Activated CD4-positive, alpha-beta T cell treated with anti-CD3 and anti-CD28 coated beads, Interleukin-2, amount 50 U/mL, for 48 hours (primary cell): ENCODE data around the gene TMEM178B.

Source experiments
- DNase-seq, 2 experiments: peaks; one replicate each; pipeline ENCODE4 v3.0.0-alpha.2; 2020

Gene TMEM178B

DNA sequence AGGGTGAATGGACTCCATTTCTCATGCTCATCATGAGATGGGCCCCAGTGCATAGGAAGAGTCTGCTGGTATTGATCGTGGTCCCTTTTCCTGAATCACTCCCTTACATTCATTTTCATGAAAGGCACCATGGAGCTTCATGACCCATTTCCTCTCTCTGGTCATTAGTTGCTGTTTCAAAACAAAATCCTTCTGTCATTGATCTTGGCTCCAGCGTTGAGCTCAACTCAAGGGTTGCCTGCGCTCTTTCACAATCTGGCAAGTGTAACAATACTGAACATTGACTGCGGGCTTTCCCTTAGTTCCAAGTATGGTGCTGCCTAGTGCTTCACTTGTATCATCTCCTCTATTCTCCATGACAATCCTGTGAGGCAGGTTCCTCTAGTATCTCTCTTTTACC is 197.6 kb downstream of the TMEM178B start:
- no peak for DNase-seq

DNA sequence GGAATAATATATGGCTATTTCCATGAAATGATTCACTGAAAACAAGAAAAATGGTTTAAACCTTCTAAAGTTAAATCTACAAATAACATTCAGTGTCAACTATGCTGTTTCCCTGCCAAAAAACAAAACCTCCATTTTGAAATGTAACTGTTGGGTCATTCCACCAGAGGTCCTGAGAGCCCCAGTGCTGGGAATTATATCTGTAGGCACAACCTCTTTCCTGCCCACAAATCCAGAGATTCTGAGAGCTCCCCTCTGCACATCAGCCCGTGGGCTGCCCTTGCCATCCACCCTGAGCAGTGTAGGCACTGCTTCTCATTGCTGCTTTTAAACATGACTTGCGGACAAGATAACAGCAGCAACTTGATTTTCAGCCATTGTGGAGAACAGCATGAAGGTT is 198.6 kb downstream of the TMEM178B start:
- no peak for DNase-seq

DNA sequence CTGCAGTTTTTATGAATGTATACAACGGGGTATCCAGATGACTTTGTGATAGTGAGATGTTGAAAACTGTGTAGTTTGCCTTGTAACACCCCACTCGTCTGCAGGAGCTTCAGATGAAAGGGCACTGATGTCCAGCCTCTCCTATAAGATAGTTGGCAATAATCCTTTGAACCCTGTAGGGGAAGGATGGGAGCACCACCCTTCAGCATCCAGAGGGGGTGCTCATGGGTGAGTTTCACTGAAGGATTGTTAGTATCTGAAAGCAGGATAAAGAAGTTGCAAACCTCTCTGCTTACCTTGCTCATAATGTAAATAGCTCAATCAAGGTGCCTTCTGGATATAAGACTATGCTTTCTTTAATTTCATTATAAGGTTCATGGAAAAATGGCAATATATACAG is 201.5 kb downstream of the TMEM178B start:
- DNase-seq, result no peak

DNA sequence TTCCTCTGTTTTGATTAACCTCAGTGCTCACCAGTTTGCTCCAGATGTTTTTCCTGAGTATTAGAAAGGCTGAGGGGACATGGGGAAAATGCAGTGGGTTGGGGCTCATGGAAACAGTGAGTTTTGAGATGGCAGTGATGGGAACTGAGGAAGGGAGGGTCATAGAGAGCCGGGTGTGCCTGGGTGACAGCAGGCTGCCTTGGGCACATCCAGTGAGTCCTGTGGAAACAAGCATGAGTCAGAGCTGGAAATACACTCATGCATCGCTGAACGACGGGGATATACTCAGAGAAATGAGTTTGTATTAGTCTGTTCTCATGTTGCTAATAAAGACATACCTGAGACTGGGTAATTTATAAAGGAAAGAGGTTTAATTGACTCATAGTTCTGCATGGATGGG is 202.2 kb downstream of the TMEM178B start:
- DNase-seq, result no peak

DNA sequence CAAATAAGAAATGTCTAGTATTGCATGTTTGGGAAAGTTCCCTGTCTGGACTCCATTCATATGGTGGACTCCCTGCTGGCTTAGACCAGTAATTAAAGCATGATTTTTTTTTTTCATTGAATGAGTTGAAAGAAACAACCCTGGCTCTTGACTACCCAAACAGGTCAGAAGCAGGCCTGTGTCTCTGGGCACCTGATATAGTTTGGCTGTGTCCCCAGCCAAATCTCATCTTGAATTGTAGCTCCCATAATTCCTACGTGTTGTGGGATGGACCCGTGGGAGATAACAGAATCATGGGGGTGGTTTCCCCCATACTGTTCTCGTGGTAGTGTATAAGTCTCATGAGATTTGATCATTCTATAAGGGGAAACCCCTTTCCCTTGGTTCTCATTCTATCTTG is 206.2 kb downstream of the TMEM178B start:
- DNase-seq, result no peak

DNA sequence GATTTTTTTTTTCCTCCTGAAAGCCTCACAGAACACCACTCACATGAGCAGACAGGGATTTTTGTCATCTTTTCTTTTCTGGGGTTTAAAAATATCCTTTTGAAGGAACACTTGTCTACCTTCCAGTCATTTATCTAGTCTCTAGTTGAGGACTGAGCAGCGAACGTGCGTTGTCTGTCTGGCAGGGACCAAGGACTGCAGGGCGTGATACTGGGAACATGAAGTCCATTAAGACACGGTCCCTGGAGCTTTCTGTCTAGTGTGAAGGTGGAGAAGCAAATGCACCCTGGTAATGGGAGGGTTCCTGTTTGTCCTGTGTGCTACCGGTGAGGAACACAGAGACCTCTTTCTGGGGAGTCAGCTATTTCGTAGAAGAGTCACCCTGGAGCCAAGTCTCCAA is 207.4 kb downstream of the TMEM178B start:
- no peak for DNase-seq

DNA sequence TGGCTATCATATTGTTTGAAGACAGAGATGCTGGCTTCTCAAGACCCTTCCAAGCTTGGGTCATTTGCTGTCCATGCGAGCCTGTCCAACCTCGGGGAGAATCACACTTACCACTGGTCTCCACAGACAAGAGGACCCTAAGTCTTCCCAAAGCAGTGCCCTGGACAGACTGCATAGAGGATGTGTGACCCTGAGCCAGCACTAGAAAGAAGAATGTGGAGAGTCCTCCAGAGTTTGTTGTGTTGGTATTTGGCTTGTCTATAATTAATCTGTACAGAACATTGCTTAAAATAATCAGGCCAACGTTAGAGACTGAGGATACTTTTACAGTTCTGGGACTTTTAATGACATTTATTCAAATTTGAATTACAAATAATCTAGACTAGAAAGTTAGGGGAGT is 212.7 kb downstream of the TMEM178B start:
- DNase-seq, result no peak

DNA sequence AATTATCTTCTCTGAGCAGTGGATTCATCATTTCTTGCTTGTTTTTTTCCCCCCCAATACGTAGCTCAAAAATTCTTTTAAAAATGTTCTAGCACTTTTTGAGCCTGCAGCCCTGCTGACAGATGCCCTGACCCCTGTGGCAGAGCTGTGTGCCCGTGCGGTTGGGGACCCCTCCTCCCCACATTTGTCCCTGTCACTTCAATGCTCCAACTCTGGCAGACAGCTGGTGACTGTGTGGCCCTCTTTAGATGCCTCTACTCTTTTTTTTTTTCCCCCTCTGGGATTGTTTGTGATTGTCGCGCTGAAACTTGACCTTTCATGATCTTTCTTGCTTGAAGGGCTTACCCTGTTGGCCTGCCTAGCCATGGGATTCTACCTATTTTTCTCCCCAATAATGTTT is 214.1 kb downstream of the TMEM178B start:
- no peak for DNase-seq

DNA sequence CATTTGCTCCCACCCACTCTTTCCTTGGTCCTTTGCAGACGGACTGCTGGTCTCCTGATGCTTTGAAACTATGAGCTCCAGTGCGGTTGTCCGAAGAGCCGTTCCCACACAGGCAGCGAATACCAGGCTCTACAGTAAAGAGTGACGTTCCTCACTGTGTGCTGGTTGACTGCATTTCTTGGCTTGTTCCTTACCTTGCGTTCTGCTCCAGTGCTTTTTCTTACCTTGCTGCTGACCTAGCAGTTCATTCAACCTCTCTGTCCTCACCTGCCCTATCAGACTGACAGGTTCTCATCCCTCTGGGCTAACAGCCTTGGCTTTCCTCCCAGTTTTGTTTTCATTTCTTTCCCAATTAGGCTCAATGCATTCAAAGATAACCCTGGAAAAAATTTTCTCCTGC is 214.8 kb downstream of the TMEM178B start:
- no peak for DNase-seq

DNA sequence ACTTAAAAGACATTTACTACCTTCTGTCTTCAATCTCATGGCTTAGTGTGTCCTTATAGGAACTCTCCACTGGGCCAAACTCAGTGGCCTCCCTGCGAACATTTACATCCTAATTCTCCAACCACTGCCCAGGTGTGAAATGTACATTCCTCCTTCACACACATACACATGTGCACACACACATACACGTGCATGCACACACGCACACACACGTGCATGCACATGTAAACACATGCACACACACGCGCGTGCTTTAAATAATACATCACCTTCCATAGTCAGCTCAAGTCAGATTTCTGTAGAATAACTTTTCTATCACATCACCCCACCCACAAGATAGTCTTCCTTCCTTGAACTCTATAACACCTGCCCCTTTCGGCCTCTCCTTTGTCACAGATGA is 216.5 kb downstream of the TMEM178B start:
- DNase-seq, result no peak

DNA sequence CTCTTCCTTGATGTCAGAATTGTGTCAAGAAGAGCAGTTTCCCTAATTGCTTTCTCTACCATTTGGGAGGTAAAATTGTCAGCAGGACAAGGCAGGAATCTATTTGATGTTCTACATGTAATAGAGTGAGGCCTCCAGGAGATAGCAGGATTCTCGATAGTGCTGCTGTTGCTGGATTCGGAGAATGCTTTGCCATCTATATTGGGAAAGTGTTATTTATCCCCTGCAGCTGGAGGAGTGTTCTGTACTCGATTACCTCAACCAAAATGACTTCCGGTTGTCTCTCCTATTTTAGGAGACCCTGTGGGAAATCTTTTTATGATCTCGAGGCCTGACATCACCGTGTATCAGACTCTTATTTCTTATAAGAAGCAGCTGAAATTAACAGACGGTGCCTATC is 217.1 kb downstream of the TMEM178B start:
- DNase-seq, result no peak

DNA sequence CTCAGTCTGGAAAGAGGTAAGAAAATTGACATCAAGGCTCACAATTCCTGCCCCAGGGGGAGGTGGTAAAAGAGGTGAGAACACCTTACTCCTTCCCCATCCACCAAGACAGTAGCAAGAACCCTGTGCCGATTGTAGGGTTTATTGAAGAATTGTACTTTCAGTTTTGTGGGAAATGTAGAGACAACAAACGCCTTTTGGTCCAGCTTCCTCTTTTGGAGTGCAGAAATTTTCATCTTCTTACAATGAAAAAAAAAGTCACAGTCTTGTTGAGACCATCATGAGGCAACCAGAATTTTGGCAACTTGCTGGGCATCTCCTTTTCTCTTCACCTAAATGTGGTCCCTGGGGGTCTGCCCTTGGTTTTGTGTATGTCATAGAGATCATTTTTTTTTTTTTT is 217.7 kb downstream of the TMEM178B start:
- DNase-seq, result no peak

DNA sequence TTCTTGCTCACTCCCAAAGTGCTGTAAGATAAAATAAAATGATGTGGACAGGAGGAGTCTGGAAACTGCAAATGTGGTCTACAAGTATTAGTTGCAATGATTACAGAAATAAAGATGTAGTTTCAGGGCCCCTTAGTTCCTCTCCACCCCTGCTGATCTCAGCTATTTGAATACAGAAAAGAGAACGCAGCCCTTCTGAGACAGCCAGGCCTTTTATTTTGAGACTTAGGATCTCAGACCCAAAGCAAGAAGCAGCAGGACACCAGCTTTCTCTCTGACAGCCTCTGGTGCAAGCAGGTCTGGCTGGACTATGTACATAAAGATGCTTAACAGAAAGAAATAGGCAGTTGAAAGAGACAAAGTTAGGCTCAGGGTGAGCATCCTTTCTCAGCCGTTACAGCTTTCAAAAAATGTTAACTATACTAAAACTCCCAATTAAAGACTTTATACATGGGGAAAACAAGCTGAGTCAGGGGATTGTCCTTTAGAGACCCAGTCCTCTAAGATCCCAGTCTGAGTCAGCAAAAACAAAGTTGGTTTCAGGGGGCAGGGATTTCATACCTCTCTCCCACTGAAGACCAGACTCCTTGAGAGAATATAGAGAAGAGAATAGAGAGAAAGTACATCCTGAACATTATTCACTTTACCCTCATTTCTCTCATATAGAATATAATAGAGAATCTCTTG is 220.4 kb downstream of the TMEM178B start:
- no peak for DNase-seq

DNA sequence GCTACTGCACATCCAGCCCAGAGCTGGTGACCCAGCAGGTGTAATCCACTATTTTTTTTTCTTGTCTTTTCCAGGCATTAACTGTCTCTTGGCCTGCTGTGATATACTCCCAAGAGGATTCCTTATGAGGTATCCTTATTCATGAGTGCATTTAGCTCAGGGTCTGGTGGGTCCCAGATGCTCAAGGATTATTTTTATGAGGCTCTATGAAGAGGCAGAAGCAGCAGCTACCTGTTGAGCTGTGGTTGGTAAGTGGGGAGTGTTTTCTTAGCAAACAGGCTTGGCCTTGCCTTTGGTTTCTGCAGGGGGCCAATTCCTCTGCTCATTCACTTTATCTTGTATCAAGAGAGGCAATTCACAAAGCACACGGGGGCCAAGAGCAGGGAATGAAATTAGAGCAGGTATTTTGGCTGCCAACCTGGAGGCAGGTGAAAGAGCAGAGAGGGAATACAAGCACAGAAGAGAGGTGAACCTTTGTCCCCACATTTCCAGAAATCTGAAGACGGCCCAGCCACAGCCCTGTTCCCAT is 221.6 kb downstream of the TMEM178B start:
- no peak for DNase-seq

DNA sequence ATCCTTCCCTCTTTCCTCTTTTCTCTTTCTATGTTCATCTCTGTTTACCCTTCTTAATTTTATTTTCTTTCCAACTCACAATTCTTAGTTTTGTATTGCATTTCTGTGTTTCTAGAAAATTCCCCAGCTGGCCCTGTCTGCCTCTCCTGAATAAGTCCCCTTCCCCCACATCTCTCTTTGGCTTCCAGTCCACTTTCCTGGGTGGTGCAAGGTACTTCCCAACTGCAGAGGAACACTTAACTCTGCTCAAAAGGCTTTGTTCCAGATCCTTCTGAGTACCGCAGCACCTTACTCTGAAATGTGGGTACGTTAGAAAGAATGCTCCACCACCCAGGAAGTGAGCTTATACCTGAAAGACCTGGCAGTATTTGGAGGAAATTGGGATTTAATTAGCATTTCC is 227.0 kb downstream of the TMEM178B start:
- DNase-seq, result no peak

DNA sequence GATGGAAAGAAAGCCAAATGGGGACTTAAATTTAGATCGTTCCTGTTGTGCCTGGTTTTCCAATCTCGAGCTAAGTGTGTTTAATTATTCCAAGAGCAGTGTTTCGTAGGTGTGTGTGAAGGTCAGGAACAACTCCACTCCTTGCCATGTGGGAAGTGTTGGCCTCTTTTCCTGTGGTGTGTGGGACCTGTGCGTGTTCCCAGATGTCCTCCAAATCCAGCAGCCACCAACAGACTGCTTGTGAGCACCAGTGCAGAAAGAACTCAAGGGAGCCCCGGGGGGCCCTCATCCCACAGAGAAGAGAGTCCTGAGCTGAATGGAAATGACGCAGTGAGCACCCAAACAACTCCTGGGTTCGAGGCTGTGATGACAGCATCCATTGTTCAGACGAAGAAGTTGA is 227.7 kb downstream of the TMEM178B start:
- no peak for DNase-seq

DNA sequence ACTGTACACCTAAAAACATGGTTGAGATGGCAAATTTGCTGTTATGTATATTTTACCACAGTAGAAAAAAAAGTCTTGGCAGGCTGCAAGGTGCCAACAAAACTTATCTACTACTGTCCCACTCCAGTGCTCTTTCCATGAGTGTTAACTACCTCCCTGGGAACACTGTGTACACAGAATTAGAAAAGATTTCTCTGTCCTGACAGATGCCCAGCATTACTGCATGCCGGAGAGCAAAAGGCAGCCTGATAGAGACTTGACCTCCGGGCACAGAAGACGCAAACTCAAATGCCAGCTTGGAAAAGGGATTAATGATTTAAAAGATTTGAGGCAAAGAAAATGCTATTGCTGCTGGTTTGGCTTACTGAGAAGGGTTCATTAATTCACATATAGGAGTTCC is 228.8 kb downstream of the TMEM178B start:
- DNase-seq, result no peak

DNA sequence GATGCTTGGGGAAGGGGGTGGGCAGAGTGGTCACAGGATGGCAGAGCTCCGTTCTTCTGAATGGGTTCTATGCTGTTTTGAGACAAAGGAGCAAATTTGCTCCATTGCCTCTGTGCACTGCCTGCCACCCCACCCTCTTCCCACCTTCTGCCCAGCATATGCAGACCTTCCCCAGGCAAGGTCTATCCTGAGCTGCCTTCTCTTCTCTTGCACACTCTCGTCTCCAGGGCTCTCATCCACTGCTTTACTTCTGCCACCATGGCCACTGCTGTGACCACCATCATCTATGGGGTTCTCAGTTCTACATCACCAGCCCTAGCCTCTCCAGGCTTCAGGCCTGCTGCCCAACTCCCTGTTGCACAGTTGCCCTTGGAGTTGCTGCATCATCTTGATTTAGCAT is 230.4 kb downstream of the TMEM178B start:
- no peak for DNase-seq

DNA sequence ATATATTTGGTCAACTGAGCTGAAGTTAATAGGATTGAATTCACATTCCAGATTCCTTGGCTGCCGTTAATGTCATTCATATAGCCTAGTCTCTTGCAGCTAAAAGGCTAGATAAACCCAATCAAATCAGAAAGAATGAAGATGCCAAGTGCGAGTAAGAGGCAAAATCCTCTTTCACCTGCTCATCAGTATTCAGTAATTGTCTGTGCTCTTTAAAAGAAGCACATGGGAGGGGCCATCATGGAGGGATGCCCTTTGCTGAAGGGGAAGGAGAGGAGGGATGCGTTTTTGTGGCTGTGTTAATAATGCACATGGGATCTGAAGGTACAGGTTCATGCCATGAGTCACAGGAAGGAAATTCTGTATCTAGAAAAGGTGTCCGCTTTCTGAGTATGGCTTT is 232.2 kb downstream of the TMEM178B start:
- no peak for DNase-seq

DNA sequence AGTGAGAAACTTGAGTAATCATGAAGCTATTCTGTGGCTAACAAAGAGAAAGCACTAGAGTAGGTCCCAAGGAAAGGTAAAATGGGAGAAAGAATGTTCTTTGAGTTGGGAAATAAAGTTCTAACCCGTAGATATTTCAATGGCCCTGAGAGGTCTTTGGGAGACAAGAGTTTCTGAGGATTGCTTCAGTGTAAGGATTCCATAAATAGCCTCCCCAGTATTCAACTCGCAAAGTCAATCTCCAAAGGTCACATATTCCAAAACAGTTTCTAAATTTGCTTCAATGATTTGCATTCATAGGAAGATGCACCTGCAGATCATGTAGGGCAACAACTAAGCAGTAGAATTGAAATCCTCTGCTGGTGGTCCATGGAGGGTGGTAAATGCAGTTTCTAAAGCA is 238.5 kb downstream of the TMEM178B start:
- no peak for DNase-seq

DNA sequence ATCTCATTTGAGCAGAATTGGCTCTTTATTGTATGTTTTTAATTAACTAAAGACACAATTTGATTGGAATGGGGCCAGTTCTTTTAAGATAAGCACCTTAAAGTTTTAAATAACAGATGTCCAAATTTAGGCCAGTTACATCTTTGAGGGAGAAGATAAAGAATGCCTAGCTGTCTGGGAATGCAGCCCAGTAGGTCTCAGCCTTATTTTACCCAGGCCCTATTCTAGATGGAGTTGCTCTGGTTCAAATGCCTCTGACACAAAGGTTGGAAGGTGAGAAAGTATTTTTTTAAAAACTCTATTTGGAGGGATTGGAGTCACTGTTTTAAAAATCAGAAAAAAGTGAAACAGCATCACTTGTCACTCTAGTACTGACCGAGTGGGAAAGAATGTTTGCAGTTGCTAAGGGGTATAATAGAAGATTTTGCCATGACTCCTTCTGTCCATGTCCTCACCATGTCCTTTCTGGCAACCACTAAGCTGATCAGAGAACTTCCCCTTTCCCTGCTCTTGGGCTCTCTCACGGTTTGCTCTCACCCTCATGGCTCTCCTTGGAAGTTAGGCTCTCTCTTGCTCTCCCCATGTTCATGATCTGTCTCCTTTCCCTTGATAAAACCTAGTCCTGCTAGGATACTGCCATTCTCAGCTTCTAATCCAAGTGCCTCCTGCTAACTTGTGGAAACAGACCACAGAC is 239.1 kb downstream of the TMEM178B start:
- DNase-seq, result no peak

DNA sequence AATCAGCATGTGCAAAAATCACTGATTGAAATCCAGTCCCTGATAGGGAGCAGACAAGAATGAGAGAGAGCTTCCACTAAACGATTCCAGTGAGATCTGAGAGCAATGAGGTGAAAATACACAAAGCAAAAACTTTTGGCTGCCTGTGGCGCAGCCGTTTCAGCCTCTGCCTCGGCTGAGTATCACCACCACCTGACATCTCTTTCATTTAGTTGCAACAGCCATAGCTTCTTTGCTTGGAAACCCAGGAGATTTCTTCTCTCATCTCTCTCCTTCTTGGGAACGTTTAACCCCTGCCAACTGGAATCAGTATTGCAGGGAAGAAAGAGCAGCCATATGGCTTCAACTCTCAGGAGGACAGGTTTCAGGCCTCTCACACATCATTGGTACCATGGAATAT is 240.0 kb downstream of the TMEM178B start:
- DNase-seq, result no peak

DNA sequence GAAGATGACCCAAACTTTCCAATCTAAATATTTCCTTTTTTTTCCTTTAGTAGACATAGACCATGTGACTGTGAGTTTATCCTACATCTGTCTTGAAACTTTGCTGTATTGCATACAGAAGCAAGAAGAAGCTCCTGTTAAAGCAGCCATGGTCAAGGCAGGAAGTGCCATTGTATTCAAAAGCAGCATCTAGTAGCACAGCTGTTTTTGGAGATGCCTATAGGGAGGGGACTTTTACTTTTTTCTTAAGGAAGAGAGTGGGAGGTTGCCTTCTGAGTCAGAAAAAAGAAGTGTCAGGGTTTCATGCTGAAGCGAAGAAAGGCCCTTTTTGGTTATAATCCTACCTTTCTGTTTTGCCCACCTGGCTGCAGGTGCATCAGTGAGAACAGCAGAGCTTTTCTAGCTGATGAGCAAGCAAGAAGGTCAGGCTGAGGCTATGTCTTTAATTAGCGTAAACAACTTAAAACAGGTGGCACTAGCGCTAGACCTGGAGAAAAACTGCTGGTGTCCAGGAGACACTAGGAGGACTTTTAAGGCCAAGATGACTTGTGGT is 243.2 kb downstream of the TMEM178B start:
- DNase-seq, result no peak

DNA sequence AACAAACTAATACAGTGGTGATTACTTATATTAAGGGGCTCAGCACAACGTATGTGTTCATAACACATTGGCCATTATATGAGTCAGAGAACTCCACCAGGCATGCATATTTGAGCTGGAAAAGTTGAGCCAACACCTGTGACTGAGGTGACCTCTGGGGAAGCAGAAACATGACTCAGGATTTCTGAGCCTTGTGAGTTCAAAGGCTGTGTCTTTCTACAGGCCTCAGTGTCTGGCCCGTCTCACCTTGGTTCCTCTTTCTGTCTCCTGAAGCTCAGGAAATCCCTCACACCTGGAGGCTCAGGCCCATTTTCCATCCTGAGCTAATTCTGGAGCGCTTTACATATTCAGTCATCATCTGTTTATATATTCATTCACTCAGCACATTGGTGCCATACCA is 246.4 kb downstream of the TMEM178B start:
- DNase-seq, result no peak

DNA sequence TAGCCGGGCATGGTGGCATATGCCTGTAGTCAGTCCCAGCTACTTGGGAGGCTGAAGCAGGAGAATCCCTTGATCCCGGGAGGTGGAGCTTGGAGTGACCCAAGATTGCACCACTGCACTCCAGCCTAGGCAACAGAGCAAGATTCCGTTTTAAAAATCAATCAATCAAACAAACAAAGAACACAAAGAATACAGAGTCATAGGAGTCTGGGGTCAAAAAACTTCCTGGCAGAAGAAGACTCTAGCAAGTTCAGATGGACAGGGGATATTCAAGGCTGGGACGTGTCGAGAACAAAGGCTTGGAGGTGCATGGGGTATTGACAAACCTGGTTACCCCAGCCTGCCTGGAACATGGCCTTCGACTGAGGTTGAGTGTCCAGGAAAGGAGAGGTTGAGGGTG is 248.5 kb downstream of the TMEM178B start:
- DNase-seq, result no peak
